Panc1 (cell line): Measurements from ENCODE around the gene PRRT1B. TPM values are rescaled to one million over a fixed set of nuclear protein-coding genes. Genes with fewer than 3 reads are reported as not detected.
A peak's percentile ranks its signal among the peaks of the same experiment; 100 is the strongest.

ENCODE experiments used
- ATAC-seq: fragments of 200-7000 bp; cut with Tn5 transposase; 2 replicates; pipeline ENCODE4 v1.9.1; 2020; ENCODE audit warnings: mild to moderate bottlenecking, moderate library complexity
- BruUV-seq: library from RNA; stranded (reverse); fragments of 400-500 nt; replicated peaks from 2 replicates; lab custom pipeline; 2021; lab: Mats Ljungman, UMichigan
- CTCF ChIA-PET: fragments of 300-600 bp; sonication (Branson Sonifier 250); formaldehyde crosslinking; loops from one replicate; lab custom pipeline; 2022; ENCODE audit warnings: antibody characterized with exemption; lab: Charles Lee
- POLR2A ChIA-PET: fragments of 300-600 bp; sonication (Branson Sonifier 250); formaldehyde crosslinking; loops from one replicate; lab custom pipeline; 2022; ENCODE audit warnings: antibody characterized with exemption; lab: Charles Lee
- DNase-seq: peaks from one replicate; pipeline ENCODE4 v3.0.0-alpha.2; 2010; ENCODE audit warnings: low read depth, low spot score
- H3K27ac ChIP-seq: 2 replicates; pipeline ENCODE4 v1.5.1; 2011; ENCODE audit warnings: mild to moderate bottlenecking, low read length, inconsistent platforms
- H3K27me3 ChIP-seq: fragments of 200-500 bp; sonication (Bioruptor generic); 2 replicates; pipeline ENCODE4 v1.6.0; 2014; ENCODE audit warnings: low read length, inconsistent platforms; ENCODE audit not compliant: control insufficient read depth, insufficient read depth
- H3K36me3 ChIP-seq: fragments of 200-500 bp; sonication (Bioruptor generic); 2 replicates; pipeline ENCODE4 v1.5.1; 2014; ENCODE audit warnings: inconsistent platforms, mild to moderate bottlenecking, low read length, moderate library complexity; ENCODE audit not compliant: control insufficient read depth, insufficient read depth
- H3K4me1 ChIP-seq: 2 replicates; pipeline ENCODE4 v1.5.1; 2011; ENCODE audit warnings: inconsistent platforms, mild to moderate bottlenecking, low read length, moderate library complexity; ENCODE audit not compliant: control insufficient read depth, insufficient read depth
- H3K4me3 ChIP-seq, 2 experiments: 2 replicates each; pipeline ENCODE4 v1.5.1; 2011 to 2012; ENCODE audit warnings: low read depth in 2 of 2, low read length in 2 of 2, mild to moderate bottlenecking in 2 of 2, inconsistent platforms in 1 of 2, moderate library complexity in 1 of 2
- H3K9me3 ChIP-seq: fragments of 200-500 bp; sonication (Bioruptor generic); 2 replicates; pipeline ENCODE4 v1.5.1; 2014; ENCODE audit warnings: low read depth, mild to moderate bottlenecking, inconsistent platforms, low read length, moderate library complexity; ENCODE audit not compliant: control insufficient read depth, insufficient read depth
- POLR2AphosphoS5 ChIP-seq: IDR thresholded peaks from 2 replicates; pipeline ENCODE4 v1.6.1; 2012; ENCODE audit warnings: mild to moderate bottlenecking, low read depth, low read length, moderate library complexity
- SIN3A ChIP-seq: IDR thresholded peaks from 2 replicates; pipeline ENCODE4 v1.6.1; 2012; ENCODE audit warnings: low read depth, mild to moderate bottlenecking, low read length, moderate library complexity, borderline replicate concordance; ENCODE audit not compliant: insufficient read depth
- TCF7L2 ChIP-seq: IDR thresholded peaks from 2 replicates; pipeline ENCODE4 v1.6.1; 2011; ENCODE audit warnings: mild to moderate bottlenecking, low read depth, low read length, inconsistent platforms
- in situ Hi-C: cut with HindIII; loops from 2 replicates; pipeline ENCODE4 v1.10.0; 2016; ENCODE audit warnings: low sequenced_read_pairs, low pct_unique_long_range_greater_than_20kb
- intact Hi-C: fragments of 100-400 bp; cut with micrococcal nuclease; formaldehyde crosslinking; loops from one replicate; pipeline ENCODE4 v1.10.0; 2022; ENCODE audit not compliant: unreplicated experiment
- total RNA-seq: library from RNA; stranded (reverse); gene quantifications from one replicate; pipeline ENCODE4 v1.2.1, GENCODE V29; 2021; ENCODE audit not compliant: unreplicated experiment
- TF ChIP-seq, protein P1 (sequence below): fragments of 450-650 bp; IDR thresholded peaks from 2 replicates; pipeline ENCODE4 v1.5.1; 2017; ENCODE audit warnings: mild to moderate bottlenecking
- TF ChIP-seq, protein P2 (sequence below), 2 experiments: IDR thresholded peaks; 2 replicates each; pipeline ENCODE4 v1.6.1; 2011 to 2012; ENCODE audit warnings: low read depth in 2 of 2, control low read depth in 1 of 2, low read length in 1 of 2, mild to moderate bottlenecking in 1 of 2, moderate library complexity in 1 of 2; ENCODE audit not compliant: insufficient read depth in 1 of 2

Gene PRRT1B
- total RNA-seq, 1 experiment from 2014 or later, result 1.1 TPM

DNA sequence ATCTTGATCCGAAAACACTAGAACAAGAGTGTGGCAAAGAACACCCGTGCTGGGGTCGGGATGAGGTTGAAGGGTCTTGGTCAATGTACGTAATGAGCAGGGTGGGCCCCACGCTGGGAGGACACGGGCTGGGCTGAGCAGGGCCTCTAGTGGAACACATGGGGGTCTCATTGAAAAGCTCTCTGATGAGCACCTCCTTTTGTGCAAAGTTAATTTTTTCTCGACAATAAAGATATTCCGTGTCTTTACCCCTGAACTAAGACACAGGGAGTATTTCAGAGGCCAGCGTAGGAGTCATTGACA is 22.3 kb upstream of the PRRT1B start:
- in situ Hi-C loops, result no loop called here
- ATAC-seq (no peak), DNase-seq (no peak)
- ChIA-PET CTCF (no interaction called here), POLR2A (no interaction called here)
- TF ChIP-seq SIN3A, result no peak
- no peak for TF ChIP-seq TCF7L2
- TF ChIP-seq POLR2AphosphoS5, result no peak
- TF ChIP-seq, protein P1, sequence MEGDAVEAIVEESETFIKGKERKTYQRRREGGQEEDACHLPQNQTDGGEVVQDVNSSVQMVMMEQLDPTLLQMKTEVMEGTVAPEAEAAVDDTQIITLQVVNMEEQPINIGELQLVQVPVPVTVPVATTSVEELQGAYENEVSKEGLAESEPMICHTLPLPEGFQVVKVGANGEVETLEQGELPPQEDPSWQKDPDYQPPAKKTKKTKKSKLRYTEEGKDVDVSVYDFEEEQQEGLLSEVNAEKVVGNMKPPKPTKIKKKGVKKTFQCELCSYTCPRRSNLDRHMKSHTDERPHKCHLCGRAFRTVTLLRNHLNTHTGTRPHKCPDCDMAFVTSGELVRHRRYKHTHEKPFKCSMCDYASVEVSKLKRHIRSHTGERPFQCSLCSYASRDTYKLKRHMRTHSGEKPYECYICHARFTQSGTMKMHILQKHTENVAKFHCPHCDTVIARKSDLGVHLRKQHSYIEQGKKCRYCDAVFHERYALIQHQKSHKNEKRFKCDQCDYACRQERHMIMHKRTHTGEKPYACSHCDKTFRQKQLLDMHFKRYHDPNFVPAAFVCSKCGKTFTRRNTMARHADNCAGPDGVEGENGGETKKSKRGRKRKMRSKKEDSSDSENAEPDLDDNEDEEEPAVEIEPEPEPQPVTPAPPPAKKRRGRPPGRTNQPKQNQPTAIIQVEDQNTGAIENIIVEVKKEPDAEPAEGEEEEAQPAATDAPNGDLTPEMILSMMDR, result no peak
- Histone ChIP-seq H3K27ac (no peak overlapping the region), H3K4me1 (no peaks in the 10 kb centered on the region), H3K27me3 (no peaks in the 10 kb centered on the region), H3K36me3 (no peaks in the 10 kb centered on the region; the same call in 1 of the 2 replicates), H3K4me3 (no peak overlapping the region), H3K9me3 (no peaks in the 10 kb centered on the region)
- intact Hi-C loops, result no loop called here
- BruUV-seq, result no TSS peak

DNA sequence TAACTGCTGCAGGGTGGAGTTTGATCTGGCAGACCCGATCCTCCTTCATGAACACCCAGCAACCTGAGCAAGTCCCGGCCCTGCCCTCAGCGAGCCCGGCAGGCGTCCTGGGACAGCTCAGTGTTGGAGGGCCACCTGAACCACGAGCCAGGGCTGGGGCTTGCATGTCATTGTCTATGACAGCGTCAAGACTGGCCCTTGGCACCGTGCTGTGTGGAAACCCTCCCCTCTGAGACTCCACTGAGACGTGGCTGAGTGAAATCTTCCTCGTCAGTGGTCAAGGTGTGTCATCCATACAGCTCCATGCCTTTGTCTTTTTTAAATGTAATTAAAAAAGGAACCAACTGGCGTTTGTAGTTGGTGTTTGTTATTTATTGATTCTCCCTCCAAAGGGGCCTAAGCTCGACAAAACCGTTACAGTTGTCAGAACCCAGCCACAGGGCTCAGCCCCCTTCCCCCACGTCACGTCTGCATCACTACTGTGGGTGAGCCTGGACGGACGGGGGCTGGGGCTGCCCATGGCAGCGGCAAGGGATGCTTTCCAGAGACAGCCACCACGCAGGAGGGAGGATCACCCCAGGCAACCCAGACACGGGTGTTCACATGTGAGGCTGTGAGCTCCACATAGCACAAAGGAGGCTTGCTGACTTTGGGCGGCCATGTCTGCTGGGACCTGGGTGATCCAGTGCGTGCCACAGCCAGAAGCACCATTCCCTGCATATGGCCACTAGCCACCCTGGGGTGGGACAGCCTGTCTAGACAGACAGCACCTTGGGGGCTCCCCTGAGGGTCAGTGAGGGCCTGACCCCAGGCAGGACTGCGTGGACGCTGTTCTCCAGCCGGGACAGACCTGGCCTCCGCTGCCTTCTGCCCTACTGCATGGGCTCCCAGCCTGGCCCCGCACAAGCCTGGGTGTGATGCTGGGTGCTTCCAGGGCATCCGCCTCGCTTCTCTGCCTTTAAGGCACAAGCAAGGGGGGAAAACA is 21.6 kb upstream of the PRRT1B start:
- Histone ChIP-seq H3K4me1 (no peaks in the 10 kb centered on the region), H3K27me3 (no peaks in the 10 kb centered on the region), H3K36me3 (no peaks in the 10 kb centered on the region; the same call in 1 of the 2 replicates), H3K4me3 (no peak overlapping the region), H3K27ac (no peak overlapping the region), H3K9me3 (no peaks in the 10 kb centered on the region)
- in situ Hi-C loops (no loop called here), intact Hi-C loops (no loop called here)
- ChIA-PET POLR2A (no interaction called here), CTCF (no interaction called here)
- no peak for DNase-seq
- BruUV-seq, result no TSS peak
- TF ChIP-seq POLR2AphosphoS5 (no peak), TCF7L2 (no peak), SIN3A (no peak)
- TF ChIP-seq, protein P1, result no peak
- TF ChIP-seq, protein P2, sequence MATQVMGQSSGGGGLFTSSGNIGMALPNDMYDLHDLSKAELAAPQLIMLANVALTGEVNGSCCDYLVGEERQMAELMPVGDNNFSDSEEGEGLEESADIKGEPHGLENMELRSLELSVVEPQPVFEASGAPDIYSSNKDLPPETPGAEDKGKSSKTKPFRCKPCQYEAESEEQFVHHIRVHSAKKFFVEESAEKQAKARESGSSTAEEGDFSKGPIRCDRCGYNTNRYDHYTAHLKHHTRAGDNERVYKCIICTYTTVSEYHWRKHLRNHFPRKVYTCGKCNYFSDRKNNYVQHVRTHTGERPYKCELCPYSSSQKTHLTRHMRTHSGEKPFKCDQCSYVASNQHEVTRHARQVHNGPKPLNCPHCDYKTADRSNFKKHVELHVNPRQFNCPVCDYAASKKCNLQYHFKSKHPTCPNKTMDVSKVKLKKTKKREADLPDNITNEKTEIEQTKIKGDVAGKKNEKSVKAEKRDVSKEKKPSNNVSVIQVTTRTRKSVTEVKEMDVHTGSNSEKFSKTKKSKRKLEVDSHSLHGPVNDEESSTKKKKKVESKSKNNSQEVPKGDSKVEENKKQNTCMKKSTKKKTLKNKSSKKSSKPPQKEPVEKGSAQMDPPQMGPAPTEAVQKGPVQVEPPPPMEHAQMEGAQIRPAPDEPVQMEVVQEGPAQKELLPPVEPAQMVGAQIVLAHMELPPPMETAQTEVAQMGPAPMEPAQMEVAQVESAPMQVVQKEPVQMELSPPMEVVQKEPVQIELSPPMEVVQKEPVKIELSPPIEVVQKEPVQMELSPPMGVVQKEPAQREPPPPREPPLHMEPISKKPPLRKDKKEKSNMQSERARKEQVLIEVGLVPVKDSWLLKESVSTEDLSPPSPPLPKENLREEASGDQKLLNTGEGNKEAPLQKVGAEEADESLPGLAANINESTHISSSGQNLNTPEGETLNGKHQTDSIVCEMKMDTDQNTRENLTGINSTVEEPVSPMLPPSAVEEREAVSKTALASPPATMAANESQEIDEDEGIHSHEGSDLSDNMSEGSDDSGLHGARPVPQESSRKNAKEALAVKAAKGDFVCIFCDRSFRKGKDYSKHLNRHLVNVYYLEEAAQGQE (IDR thresholded peaks at IDR 0.05; ENCODE audit: insufficient read depth in 1 of 2, low read depth in 2 of 2, low read length in 1 of 2), result no peak
- ATAC-seq, result peak; percentile 25; the same call in 1 of the 2 replicates
